ENCODE data around the gene PSMB10. TPM values are rescaled to one million over a fixed set of nuclear protein-coding genes. Genes with fewer than 3 reads are reported as not detected.

Gene PSMB10
- total and polyA plus RNA-seq, 2 of the 4 experiments (the other 2 are of a cell fraction), result 28.7 to 36.7 TPM

GRCh38 chr16:67944690-67945391, 8.2 kb upstream of the PSMB10 start:
- Histone ChIP-seq H4K8ac (ENCODE audit: low read depth in 2 of 2, low read length in 2 of 2) (no peak overlapping the region), H4K91ac (ENCODE audit: insufficient read depth, low read depth, low read length) (no peak overlapping the region), H3K18ac (ENCODE audit: low read depth, low read length) (no peak overlapping the region), H3K36me3 (ENCODE audit: control insufficient read depth, insufficient read depth, low read length) (peaks cover 93% of the 10 kb centered on the region), H3K9ac (ENCODE audit: low read depth, low read length) (no peak overlapping the region), H4K20me1 (ENCODE audit: insufficient read depth, low read length) (peaks cover 62% of the 10 kb centered on the region), H3K9me3 (ENCODE audit: control insufficient read depth, insufficient read depth, low read length) (no peaks in the 10 kb centered on the region), H2AK5ac (ENCODE audit: low read depth, low read length) (no peak overlapping the region), H2BK20ac (ENCODE audit: low read depth, low read length) (no peak overlapping the region), H2BK5ac (ENCODE audit: low read depth, low read length, poor library complexity, severe bottlenecking) (no peak overlapping the region), H2AK9ac (replicated peaks; ENCODE audit: low read depth, low read length, poor library complexity) (no peak overlapping the region), H3K79me1 (ENCODE audit: low read depth in 1 of 2, low read length in 2 of 2) (peaks cover 20 to 82% of the 10 kb centered on the region in 2 experiments), H3K56ac (ENCODE audit: extremely low read depth, insufficient read depth, low read length) (no peak overlapping the region), H4K5ac (ENCODE audit: low read depth, low read length) (no peak overlapping the region), H3K27me3 (ENCODE audit: control insufficient read depth, insufficient read depth, low read length) (no peaks in the 10 kb centered on the region), H2BK15ac (ENCODE audit: low read depth, low read length) (no peak overlapping the region), H3K9me1 (ENCODE audit: insufficient read depth, low read length) (no peaks in the 10 kb centered on the region; the same call in 1 of the 2 replicates), H3K27ac (ENCODE audit: insufficient read depth, low read length) (no peak overlapping the region), H3K14ac (replicated peaks; ENCODE audit: low read depth, low read length) (no peak overlapping the region), H3K23ac (ENCODE audit: low read depth, low read length) (no peak overlapping the region), H3K4me2 (ENCODE audit: low read depth, low read length) (no peak overlapping the region), H3K4me1 (ENCODE audit: control insufficient read depth, insufficient read depth, low read length) (no peaks in the 10 kb centered on the region), H3K4me3 (ENCODE audit: insufficient read depth, low read depth, low read length) (no peak overlapping the region), H2AFZ (replicated peaks; ENCODE audit: low read length, poor library complexity) (no peak overlapping the region), H2BK120ac (ENCODE audit: low read depth, low read length) (no peak overlapping the region), H3K4ac (ENCODE audit: low read depth, low read length) (no peak overlapping the region)
- intact Hi-C loops (cut with micrococcal nuclease), result no loop called here
- dilution Hi-C loops (cut with HindIII; ENCODE audit: low sequenced_read_pairs, unreplicated experiment), result no loop called here
- ChIA-PET CTCF (no interaction called here), POLR2A (ENCODE audit: unreplicated experiment) (no interaction called here)
- in situ Hi-C loops (cut with MboI; ENCODE audit: low sequenced_read_pairs), result loop anchor here (25.0 kb wide), 1 partner anchor 408 kb away; the partner anchor contains the start of gene RIPOR1
- DNase-seq (no peak), ATAC-seq (ENCODE audit: low read depth) (no peak)
- WGBS, 2 experiments (ENCODE audit: extremely low coverage in 2 of 2, insufficient read length in 1 of 2), result 97% methylated on average over 16 of the region's 24 CpGs; no CpG with 5 or more reads in 1 of the 2 experiments
- no peak for TF ChIP-seq MXI1 (IDR thresholded peaks at IDR 0.05; ENCODE audit: borderline replicate concordance, low read depth, low read length)
- TF ChIP-seq ELK1 (IDR thresholded peaks at IDR 0.05; ENCODE audit: borderline replicate concordance, low read depth, low read length), result no peak
- TF ChIP-seq SMC3 (IDR thresholded peaks at IDR 0.05; ENCODE audit: low read depth, low read length), result no peak
- TF ChIP-seq USF2 (IDR thresholded peaks at IDR 0.05; ENCODE audit: low read depth, low read length), result no peak
- TF ChIP-seq CHD1 (IDR thresholded peaks at IDR 0.05; ENCODE audit: low read depth, low read length), result no peak
- TF ChIP-seq MAFK (IDR thresholded peaks at IDR 0.05; ENCODE audit: low read depth, low read length), result no peak
- no peak for TF ChIP-seq FOS (IDR thresholded peaks at IDR 0.05; ENCODE audit: low read depth, low read length)
- TF ChIP-seq BHLHE40 (IDR thresholded peaks at IDR 0.05; ENCODE audit: low read depth, low read length), result no peak
- TF ChIP-seq CTCF (conservative IDR thresholded peaks at IDR 0.05; ENCODE audit: low read depth, low read length), result no peak
- no peak for TF ChIP-seq RCOR1 (IDR thresholded peaks at IDR 0.05; ENCODE audit: insufficient replicate concordance, low read length)
- no peak for TF ChIP-seq MAZ (IDR thresholded peaks at IDR 0.05; ENCODE audit: borderline replicate concordance, low read depth, low read length)
- TF ChIP-seq RAD21 (IDR thresholded peaks at IDR 0.05; ENCODE audit: low read length), result no peak
- BruUV-seq (replicated peaks), result TSS peak; percentile 52

All from IMR-90 (cell line).